Measurements from ENCODE around the gene SHCBP1L.

DNA sequence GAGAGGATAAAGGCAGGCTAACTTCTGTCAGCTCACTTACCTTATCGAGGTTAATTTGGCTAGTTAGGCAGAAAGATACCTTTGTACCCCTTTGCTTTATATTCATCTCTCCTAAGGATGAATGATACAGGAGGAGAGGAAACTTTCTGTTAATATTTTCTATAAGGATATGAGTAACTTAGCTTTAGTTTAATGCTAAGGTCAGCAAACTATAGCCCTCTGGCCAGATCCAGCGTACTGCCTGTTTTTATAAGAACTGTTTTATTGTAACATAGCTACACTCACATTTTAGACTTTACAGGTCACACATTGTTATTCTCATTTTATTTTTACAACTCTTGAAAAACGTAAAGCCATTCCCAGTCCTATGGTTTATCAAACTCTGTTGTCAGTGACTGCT is 95.8 kb downstream of the SHCBP1L start:
- TF ChIP-seq CTCF (IDR thresholded peaks at IDR 0.05; ENCODE audit: poor library complexity, severe bottlenecking), result no peak
- no peak for TF ChIP-seq EP300 (conservative IDR thresholded peaks at IDR 0.05; ENCODE audit: poor library complexity, severe bottlenecking)
- TF ChIP-seq POLR2AphosphoS5 (IDR thresholded peaks at IDR 0.05), result no peak
- no peak for TF ChIP-seq EZH2 (IDR thresholded peaks at IDR 0.05; ENCODE audit: borderline replicate concordance, insufficient read depth, low read length, poor library complexity, severe bottlenecking)
- no peak for TF ChIP-seq MXI1 (conservative IDR thresholded peaks at IDR 0.05; ENCODE audit: poor library complexity, severe bottlenecking)
- no peak for TF ChIP-seq SMC3 (conservative IDR thresholded peaks at IDR 0.05; ENCODE audit: poor library complexity)
- TF ChIP-seq, protein P1, sequence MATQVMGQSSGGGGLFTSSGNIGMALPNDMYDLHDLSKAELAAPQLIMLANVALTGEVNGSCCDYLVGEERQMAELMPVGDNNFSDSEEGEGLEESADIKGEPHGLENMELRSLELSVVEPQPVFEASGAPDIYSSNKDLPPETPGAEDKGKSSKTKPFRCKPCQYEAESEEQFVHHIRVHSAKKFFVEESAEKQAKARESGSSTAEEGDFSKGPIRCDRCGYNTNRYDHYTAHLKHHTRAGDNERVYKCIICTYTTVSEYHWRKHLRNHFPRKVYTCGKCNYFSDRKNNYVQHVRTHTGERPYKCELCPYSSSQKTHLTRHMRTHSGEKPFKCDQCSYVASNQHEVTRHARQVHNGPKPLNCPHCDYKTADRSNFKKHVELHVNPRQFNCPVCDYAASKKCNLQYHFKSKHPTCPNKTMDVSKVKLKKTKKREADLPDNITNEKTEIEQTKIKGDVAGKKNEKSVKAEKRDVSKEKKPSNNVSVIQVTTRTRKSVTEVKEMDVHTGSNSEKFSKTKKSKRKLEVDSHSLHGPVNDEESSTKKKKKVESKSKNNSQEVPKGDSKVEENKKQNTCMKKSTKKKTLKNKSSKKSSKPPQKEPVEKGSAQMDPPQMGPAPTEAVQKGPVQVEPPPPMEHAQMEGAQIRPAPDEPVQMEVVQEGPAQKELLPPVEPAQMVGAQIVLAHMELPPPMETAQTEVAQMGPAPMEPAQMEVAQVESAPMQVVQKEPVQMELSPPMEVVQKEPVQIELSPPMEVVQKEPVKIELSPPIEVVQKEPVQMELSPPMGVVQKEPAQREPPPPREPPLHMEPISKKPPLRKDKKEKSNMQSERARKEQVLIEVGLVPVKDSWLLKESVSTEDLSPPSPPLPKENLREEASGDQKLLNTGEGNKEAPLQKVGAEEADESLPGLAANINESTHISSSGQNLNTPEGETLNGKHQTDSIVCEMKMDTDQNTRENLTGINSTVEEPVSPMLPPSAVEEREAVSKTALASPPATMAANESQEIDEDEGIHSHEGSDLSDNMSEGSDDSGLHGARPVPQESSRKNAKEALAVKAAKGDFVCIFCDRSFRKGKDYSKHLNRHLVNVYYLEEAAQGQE (IDR thresholded peaks at IDR 0.05; ENCODE audit: borderline replicate concordance), result no peak
- TF ChIP-seq RAD21 (conservative IDR thresholded peaks at IDR 0.05), result no peak
- no peak for TF ChIP-seq TAF1 (IDR thresholded peaks at IDR 0.05; ENCODE audit: low read depth)

Measured in neural cell (in vitro differentiated cells).